Hypothalamus (tissue), 51 donors: ENCODE results near the gene CFP.

ENCODE experiments used
- DNase-seq, 51 donors: peaks; one replicate each; lab custom pipeline; 2025; lab: John Stamatoyannopoulos, UW

The CFP gene

GRCh38 chrX:47643926-47644325, 14.2 kb upstream of the CFP start:
- DNase-seq = no peak

- DNase-seq = no peak
Measured at GRCh38 chrX:47638816-47639215, 9.1 kb upstream of the CFP start.

GRCh38 chrX:47637546-47638195, 7.9 kb upstream of the CFP start:
- peak in 38 of 51 donors; percentile 0 to 63 (median 28) for DNase-seq

- DNase-seq = no peak
Measured at GRCh38 chrX:47634871-47635575, 5.3 kb upstream of the CFP start.

GRCh38 chrX:47633689-47634590, 4.2 kb upstream of the CFP start:
- DNase-seq = no peak

GRCh38 chrX:47632666-47633065, 2.9 kb upstream of the CFP start:
- no peak for DNase-seq

- DNase-seq = no peak
Measured at GRCh38 chrX:47631676-47632075, 1.9 kb upstream of the CFP start.

- no peak for DNase-seq
Measured at GRCh38 chrX:47628982-47629381, 748 bp downstream of the CFP start.

- DNase-seq = no peak
Measured at GRCh38 chrX:47625365-47625764, 4.4 kb downstream of the CFP start.

GRCh38 chrX:47623540-47624027, 6.1 kb downstream of the CFP start:
- DNase-seq = peak in 43 of 51 donors; percentile 3 to 73 (median 32)

- DNase-seq = no peak
Measured at GRCh38 chrX:47621851-47622250, 7.9 kb downstream of the CFP start.

GRCh38 chrX:47620303-47620685, 9.4 kb downstream of the CFP start:
- DNase-seq = peak in 1 of 51 donors; percentile 32

- DNase-seq = peak in 47 of 51 donors; percentile 4 to 80 (median 59)
Measured at GRCh38 chrX:47619486-47620302, 10.0 kb downstream of the CFP start, which contains the start of gene SYN1. TSS of gene SYN1 (minus strand) at chrX:47619857. CDS start at chrX:47619728, 129 bp downstream.

GRCh38 chrX:47618923-47619485, 10.7 kb downstream of the CFP start:
- no peak for DNase-seq

GRCh38 chrX:47614618-47615017, 15.1 kb downstream of the CFP start:
- DNase-seq = no peak

GRCh38 chrX:47613082-47613481, 16.6 kb downstream of the CFP start:
- DNase-seq = peak in 2 of 51 donors; percentile 16 to 54

- DNase-seq = no peak
Measured at GRCh38 chrX:47612418-47612817, 17.3 kb downstream of the CFP start.

- no peak for DNase-seq
Measured at GRCh38 chrX:47611926-47612325, 17.8 kb downstream of the CFP start.

GRCh38 chrX:47611489-47611888, 18.2 kb downstream of the CFP start:
- DNase-seq = no peak

- no peak for DNase-seq
Measured at GRCh38 chrX:47610511-47610910, 19.2 kb downstream of the CFP start.
